Cardiac fibroblast (primary cell): ENCODE results near the gene MACF1.

ENCODE experiments used
- DNase-seq, 2 donors: peaks; one replicate each; pipeline versions ENCODE4 v3.0.0 to v3.0.0-alpha.2; 2010; ENCODE audit warnings: low read depth in 2 of 2
- H3K4me3 ChIP-seq, 2 donors: replicated peaks in 1 of 2; 1 replicate in 1 of 2; 2 replicates in 1 of 2; pipeline ENCODE4 v1.5.1; 2011; ENCODE audit warnings: low read depth in 2 of 2, low read length in 2 of 2, mild to moderate bottlenecking in 2 of 2, moderate library complexity in 1 of 2
- TF ChIP-seq, protein P1 (sequence below): IDR thresholded peaks from one replicate; pipeline ENCODE4 v1.5.1; 2011; ENCODE audit warnings: low read depth, mild to moderate bottlenecking, low read length, inconsistent platforms

MACF1 gene

DNA sequence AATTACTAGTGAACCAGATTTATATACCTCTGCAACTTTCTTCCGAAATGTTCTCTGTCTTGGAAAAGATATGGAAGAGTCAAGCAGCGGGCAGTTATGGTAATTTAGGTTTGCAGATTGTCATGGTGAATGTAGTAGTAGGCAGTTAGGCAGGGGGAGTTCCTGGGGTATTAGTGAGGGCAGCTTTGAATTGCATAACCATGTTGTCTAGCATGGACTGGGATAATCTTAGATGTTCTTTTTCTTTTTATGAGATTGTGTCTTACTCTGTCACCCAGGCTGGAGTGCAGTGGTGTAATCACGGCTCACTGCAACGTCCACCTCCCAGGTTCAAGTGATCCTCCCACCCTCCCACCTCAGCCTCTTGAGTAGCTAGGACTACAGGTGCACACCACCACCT is 25.0 kb downstream of the MACF1 start:
- H3K4me3 ChIP-seq, result no peak overlapping the region
- no peak for DNase-seq
- TF ChIP-seq, protein P1, sequence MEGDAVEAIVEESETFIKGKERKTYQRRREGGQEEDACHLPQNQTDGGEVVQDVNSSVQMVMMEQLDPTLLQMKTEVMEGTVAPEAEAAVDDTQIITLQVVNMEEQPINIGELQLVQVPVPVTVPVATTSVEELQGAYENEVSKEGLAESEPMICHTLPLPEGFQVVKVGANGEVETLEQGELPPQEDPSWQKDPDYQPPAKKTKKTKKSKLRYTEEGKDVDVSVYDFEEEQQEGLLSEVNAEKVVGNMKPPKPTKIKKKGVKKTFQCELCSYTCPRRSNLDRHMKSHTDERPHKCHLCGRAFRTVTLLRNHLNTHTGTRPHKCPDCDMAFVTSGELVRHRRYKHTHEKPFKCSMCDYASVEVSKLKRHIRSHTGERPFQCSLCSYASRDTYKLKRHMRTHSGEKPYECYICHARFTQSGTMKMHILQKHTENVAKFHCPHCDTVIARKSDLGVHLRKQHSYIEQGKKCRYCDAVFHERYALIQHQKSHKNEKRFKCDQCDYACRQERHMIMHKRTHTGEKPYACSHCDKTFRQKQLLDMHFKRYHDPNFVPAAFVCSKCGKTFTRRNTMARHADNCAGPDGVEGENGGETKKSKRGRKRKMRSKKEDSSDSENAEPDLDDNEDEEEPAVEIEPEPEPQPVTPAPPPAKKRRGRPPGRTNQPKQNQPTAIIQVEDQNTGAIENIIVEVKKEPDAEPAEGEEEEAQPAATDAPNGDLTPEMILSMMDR, result no peak

DNA sequence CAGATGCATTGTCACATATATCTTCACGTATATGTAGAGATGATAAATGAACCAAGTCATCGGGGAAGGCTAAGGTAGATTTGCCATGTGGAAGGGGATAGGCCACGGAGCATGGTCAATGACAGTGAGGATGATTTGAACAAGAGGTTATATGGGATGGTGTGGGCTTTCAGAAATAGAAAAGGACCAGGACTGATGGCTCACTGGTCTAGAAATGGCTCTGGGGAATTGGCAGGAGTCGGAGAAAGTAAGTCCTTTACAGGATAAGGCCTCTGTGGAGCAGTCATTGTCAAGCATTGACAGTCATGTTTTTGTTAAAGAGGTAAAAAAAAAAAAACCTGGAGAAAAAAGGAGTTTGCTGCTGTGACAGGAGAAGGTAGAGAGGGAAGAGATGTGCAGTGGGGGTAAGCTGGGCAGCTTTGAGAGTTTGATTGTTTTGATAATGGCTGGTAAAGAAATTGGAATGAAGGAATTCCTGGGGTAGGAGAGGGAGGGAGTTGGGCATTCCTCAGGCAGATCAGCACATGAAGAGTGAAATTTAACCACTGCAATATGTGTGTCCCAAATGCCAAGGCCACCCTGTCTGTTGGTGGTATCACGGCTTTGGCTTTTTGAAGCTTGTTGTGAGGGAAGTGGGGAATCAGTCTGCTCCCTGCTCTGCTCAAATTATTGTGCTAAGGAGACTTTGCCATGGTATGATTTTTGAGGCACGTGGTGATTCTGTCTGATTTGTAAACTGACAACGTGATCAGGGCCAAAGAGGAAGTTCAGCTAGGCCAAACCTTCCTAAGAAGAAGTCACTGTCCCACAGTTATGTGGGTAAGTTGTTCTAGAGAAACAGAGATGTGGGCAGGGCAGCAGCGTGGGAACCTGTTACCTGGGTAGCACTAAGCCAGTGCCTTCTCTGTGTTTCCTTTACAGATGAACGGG is 26.0 kb downstream of the MACF1 start:
- TF ChIP-seq, protein P1, result no peak
- H3K4me3 ChIP-seq, result no peak overlapping the region
- DNase-seq, result no peak

DNA sequence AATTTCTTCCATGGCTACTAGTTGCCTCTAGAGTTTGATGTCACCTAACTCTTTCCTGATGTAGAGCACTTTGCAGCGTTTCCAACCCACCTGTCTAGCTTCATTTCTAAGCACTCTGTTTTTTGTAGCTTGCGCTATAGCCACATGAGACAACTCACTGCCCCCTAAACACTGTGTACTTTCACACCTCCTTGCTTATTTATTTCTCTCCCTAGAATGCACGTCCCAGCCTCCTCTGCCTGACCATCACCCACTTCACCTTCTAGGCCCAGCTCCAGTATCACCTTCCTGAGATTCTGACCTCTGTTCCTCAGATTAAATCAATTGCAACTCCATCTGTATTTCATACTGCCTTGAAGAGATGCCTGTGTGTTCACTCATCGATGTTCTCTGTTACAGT is 32.5 kb downstream of the MACF1 start:
- TF ChIP-seq, protein P1, result no peak
- H3K4me3 ChIP-seq, result no peak overlapping the region
- DNase-seq, result no peak

DNA sequence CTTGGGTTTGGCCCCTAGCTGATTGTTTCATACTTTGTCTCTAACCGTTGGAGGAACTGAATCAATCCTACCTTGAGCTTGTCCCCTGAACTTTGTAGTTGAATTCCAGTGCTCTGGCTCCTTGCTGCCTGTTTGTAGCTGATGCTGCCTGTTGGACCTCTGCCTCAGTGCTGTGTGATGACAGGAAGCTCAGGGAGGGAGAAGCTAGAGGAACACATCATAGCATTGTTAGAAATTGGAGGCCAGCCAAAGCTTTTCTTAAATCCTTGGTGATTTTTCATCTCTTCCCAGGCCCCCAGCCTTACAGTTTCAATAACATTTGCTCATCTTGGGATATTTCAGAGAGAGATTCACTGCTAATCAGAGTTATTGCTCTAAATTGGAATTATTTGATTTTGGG is 34.0 kb downstream of the MACF1 start:
- TF ChIP-seq, protein P1, result no peak
- peak; percentile 94 to 96 for DNase-seq
- no peak overlapping the region for H3K4me3 ChIP-seq

DNA sequence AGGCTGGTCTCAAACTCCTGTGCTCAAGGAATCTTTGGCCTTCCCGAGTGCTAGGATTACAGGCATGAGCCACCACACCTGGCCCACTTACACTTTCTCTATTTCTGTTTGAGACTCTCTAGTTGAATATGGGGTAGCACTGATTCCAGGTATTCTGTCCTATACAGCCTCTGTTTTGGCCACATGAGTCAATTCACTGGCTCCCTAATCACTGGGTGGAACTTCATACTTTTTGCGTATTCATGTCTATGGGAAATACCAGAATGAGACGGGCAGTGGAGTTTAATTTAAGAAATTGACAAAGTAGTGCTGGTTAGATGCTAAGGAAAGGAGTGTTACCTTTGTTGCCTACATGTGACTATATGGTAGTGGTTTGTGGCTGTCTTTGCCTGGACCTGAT is 35.5 kb downstream of the MACF1 start:
- TF ChIP-seq, protein P1, result no peak
- no peak for DNase-seq
- no peak overlapping the region for H3K4me3 ChIP-seq

DNA sequence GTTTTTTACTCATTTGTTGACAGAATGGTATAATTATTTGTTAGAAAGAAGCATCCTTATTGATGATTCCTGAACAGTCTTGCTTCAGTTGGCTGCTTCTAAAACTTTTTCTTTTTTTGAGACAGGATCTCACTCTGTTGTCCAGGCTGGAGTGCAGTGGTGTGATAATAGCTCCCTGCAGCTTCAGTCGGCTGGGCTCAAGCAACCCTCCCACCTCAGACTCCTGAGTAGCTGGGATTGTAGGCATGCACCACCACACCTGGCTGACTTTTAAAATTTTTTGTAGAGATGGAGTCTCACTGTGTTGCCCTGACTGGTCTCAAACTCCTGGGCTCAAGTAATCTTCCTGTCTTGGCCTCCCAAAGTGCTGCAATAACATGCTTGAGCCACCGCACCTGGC is 38.8 kb downstream of the MACF1 start:
- H3K4me3 ChIP-seq, result no peak overlapping the region
- DNase-seq, result no peak
- TF ChIP-seq, protein P1, result no peak
